NB4 (cell line): ENCODE data around the gene WDFY3.

Experiments used
- CTCF ChIP-seq: IDR thresholded peaks from one replicate; pipeline ENCODE4 v1.5.1; 2012; ENCODE audit warnings: low read depth, low read length
- MAX ChIP-seq: IDR thresholded peaks from 2 replicates; pipeline ENCODE4 v1.6.1; 2011; ENCODE audit warnings: low read depth, low read length
- MYC ChIP-seq: IDR thresholded peaks from 2 replicates; pipeline ENCODE4 v1.6.1; 2011; ENCODE audit warnings: low read depth, low read length
- POLR2A ChIP-seq: IDR thresholded peaks from 2 replicates; pipeline ENCODE4 v1.6.1; 2011; ENCODE audit warnings: mild to moderate bottlenecking; ENCODE audit not compliant: insufficient read length; ENCODE audit errors: extremely low read depth

- TF ChIP-seq CTCF (no peak), POLR2A (no peak), MYC (no peak), MAX (no peak)
These were observed 284.8 kb downstream of the WDFY3 start for GRCh38 chr4:84681486-84682274.
